OCI-LY3 (cell line): ENCODE measurements around the gene TMC6.
"Not testable (repeated sequence)": the region's sequence is repeated elsewhere in the genome, so short reads cannot be mapped to it uniquely, and the experiment has no call there.

Source experiments
- H2AFZ ChIP-seq: fragments of 200-600, 300-600 bp; shearing (Covaris generic); 2 replicates; pipeline ENCODE4 v1.6.0; 2014; ENCODE audit warnings: antibody characterized with exemption, low read depth, low read length
- H3K27ac ChIP-seq: fragments of 200-600, 300-600 bp; sonication (generic); 2 replicates; pipeline ENCODE4 v1.5.1; 2014; ENCODE audit warnings: mild to moderate bottlenecking, low read length, moderate library complexity, mixed read lengths
- H3K27me3 ChIP-seq: fragments of 200-600, 300-600 bp; sonication (generic); 2 replicates; pipeline ENCODE4 v1.6.1; 2014; ENCODE audit warnings: low read depth, low read length, mixed read lengths
- H3K36me3 ChIP-seq: fragments of 200-600, 300-600 bp; sonication (generic); replicated peaks from 2 replicates; pipeline ENCODE3; 2014; ENCODE audit warnings: low read depth, low read length, mixed read lengths
- H3K4me1 ChIP-seq: fragments of 300-600, 200-600 bp; sonication (generic); 2 replicates; pipeline ENCODE4 v1.6.1; 2014; ENCODE audit warnings: low read length, mixed read lengths
- H3K4me2 ChIP-seq: fragments of 200-600, 300-600 bp; sonication (generic); 2 replicates; pipeline ENCODE4 v1.6.1; 2014; ENCODE audit warnings: low read length, mixed read lengths
- H3K4me3 ChIP-seq: fragments of 300-600, 200-600 bp; sonication (generic); 2 replicates; pipeline ENCODE4 v1.5.1; 2014; ENCODE audit warnings: antibody characterized with exemption, mild to moderate bottlenecking, low read length, moderate library complexity
- H3K79me2 ChIP-seq: fragments of 300-600, 200-600 bp; shearing (Covaris generic); 2 replicates; pipeline ENCODE4 v1.6.1; 2014; ENCODE audit warnings: mild to moderate bottlenecking, low read length, mixed read lengths
- H3K9ac ChIP-seq: fragments of 300-600, 200-600 bp; shearing (Covaris generic); 2 replicates; pipeline ENCODE4 v1.6.0; 2014; ENCODE audit warnings: mild to moderate bottlenecking, low read length, moderate library complexity
- H3K9me3 ChIP-seq: fragments of 200-600, 300-600 bp; shearing (Covaris generic); 2 replicates; pipeline ENCODE4 v1.6.1; 2014; ENCODE audit warnings: low read length, mixed read lengths; ENCODE audit not compliant: insufficient read depth
- H4K20me1 ChIP-seq: fragments of 200-600, 300-600 bp; sonication (generic); 2 replicates; pipeline ENCODE4 v1.6.1; 2016; ENCODE audit warnings: low read length, mixed read lengths; ENCODE audit not compliant: insufficient read depth
- CTCF ChIP-seq: fragments of 200-600, 300-600 bp; sonication (generic); IDR thresholded peaks from 2 replicates; pipeline ENCODE4 v1.5.1; 2014; ENCODE audit warnings: antibody characterized with exemption, low read length, low read depth
- EZH2phosphoT487 ChIP-seq: fragments of 200-600 bp; shearing (Covaris generic); IDR thresholded peaks from 2 replicates; pipeline ENCODE4 v1.6.1; 2018; ENCODE audit warnings: antibody characterized with exemption, mixed run types, low read depth

TMC6 gene

GRCh38 chr17:78089576-78090281, 38.8 kb downstream of the TMC6 start:
- H3K4me2 ChIP-seq: peak overlapping the region; percentile 23; the same call in 1 of the 2 replicates
- no peak overlapping the region for H3K4me3 ChIP-seq
- TF ChIP-seq EZH2phosphoT487 (no peak), CTCF (no peak)
- H3K79me2 ChIP-seq: no peaks in the 10 kb centered on the region
- peaks cover 8% of the 10 kb centered on the region; the same call in 1 of the 2 replicates for H3K27me3 ChIP-seq
- no peaks in the 10 kb centered on the region for H3K9me3 ChIP-seq
- H4K20me1 ChIP-seq: no peaks in the 10 kb centered on the region
- no peak overlapping the region for H3K27ac ChIP-seq
- H3K36me3 ChIP-seq: no peaks in the 10 kb centered on the region
- no peak overlapping the region for H3K9ac ChIP-seq
- H3K4me1 ChIP-seq: peaks cover 6% of the 10 kb centered on the region
- H2AFZ ChIP-seq: peak overlapping the region; percentile 88

- H3K27ac ChIP-seq: no peak overlapping the region
- no peaks in the 10 kb centered on the region for H4K20me1 ChIP-seq
- H3K4me2 ChIP-seq: no peak overlapping the region
- H2AFZ ChIP-seq: no peak overlapping the region
- no peaks in the 10 kb centered on the region for H3K79me2 ChIP-seq
- H3K4me3 ChIP-seq: no peak overlapping the region
- H3K4me1 ChIP-seq: peaks cover 6% of the 10 kb centered on the region
- no peak overlapping the region for H3K9ac ChIP-seq
- no peak for TF ChIP-seq EZH2phosphoT487
- no peak for TF ChIP-seq CTCF
- H3K36me3 ChIP-seq: no peaks in the 10 kb centered on the region
- peaks cover 8% of the 10 kb centered on the region; the same call in 1 of the 2 replicates for H3K27me3 ChIP-seq
- no peaks in the 10 kb centered on the region for H3K9me3 ChIP-seq
Measured at GRCh38 chr17:78088529-78088928, 40.0 kb downstream of the TMC6 start.

GRCh38 chr17:78086740-78087139, 41.8 kb downstream of the TMC6 start:
- Histone ChIP-seq H3K4me2 (no peak overlapping the region), H3K27ac (no peak overlapping the region), H3K9ac (no peak overlapping the region), H3K4me3 (no peak overlapping the region), H2AFZ (no peak overlapping the region), H3K9me3 (no peaks in the 10 kb centered on the region), H4K20me1 (no peaks in the 10 kb centered on the region), H3K27me3 (peaks cover 9% of the 10 kb centered on the region), H3K4me1 (peaks cover 6% of the 10 kb centered on the region), H3K79me2 (no peaks in the 10 kb centered on the region), H3K36me3 (no peaks in the 10 kb centered on the region)
- no peak for TF ChIP-seq CTCF

- H3K36me3 ChIP-seq: no peaks in the 10 kb centered on the region
- TF ChIP-seq CTCF: no peak
- TF ChIP-seq EZH2phosphoT487: no peak
- no peaks in the 10 kb centered on the region for H4K20me1 ChIP-seq
- H3K4me3 ChIP-seq: no peak overlapping the region
- H2AFZ ChIP-seq: no peak overlapping the region
- no peak overlapping the region for H3K4me2 ChIP-seq
- H3K9ac ChIP-seq: no peak overlapping the region
- no peaks in the 10 kb centered on the region for H3K79me2 ChIP-seq
- no peak overlapping the region for H3K27ac ChIP-seq
- H3K4me1 ChIP-seq: no peaks in the 10 kb centered on the region
- no peaks in the 10 kb centered on the region for H3K9me3 ChIP-seq
- H3K27me3 ChIP-seq: peaks cover 12% of the 10 kb centered on the region
Measured at GRCh38 chr17:78082988-78083387, 45.6 kb downstream of the TMC6 start.

GRCh38 chr17:78082355-78082872, 46.1 kb downstream of the TMC6 start:
- not testable (repeated sequence) for H2AFZ ChIP-seq, H3K27ac ChIP-seq, H3K79me2 ChIP-seq, H3K4me1 ChIP-seq, H3K4me3 ChIP-seq, H3K9ac ChIP-seq, H4K20me1 ChIP-seq, H3K4me2 ChIP-seq, H3K36me3 ChIP-seq, H3K9me3 ChIP-seq
- H3K27me3 ChIP-seq: peaks cover 15% of the 10 kb centered on the region
